22Rv1 (cell line): Measurements from ENCODE around the gene LRRD1.

Experiments used
- ZFX ChIP-seq: fragments of 450-650 bp; IDR thresholded peaks from 2 replicates; pipeline ENCODE4 v1.6.1; 2017; ENCODE audit warnings: antibody characterized with exemption, borderline replicate concordance
- TF ChIP-seq, protein P1 (sequence below): fragments of 450-650 bp; IDR thresholded peaks from 2 replicates; pipeline ENCODE4 v1.5.1; 2017; ENCODE audit warnings: mild to moderate bottlenecking

DNA sequence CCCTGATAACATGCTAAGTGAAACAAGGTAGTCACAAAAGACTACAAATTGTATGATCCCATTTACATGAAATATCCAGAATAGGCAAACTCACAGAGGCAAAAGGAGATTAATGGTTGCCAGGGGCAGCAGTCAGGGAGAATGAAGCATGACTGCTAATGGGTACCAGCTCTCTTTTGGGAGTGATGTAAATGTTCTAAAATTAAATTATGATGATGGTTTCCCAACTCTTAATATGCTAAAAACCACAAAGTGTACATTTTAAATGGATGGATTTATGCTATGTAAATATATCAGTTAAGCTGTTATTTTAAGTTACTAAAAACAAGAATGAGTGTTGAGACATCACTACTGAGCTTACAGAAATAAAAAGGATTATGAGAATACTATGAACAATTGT lies 57.3 kb downstream of the LRRD1 start:
- TF ChIP-seq, protein P1, sequence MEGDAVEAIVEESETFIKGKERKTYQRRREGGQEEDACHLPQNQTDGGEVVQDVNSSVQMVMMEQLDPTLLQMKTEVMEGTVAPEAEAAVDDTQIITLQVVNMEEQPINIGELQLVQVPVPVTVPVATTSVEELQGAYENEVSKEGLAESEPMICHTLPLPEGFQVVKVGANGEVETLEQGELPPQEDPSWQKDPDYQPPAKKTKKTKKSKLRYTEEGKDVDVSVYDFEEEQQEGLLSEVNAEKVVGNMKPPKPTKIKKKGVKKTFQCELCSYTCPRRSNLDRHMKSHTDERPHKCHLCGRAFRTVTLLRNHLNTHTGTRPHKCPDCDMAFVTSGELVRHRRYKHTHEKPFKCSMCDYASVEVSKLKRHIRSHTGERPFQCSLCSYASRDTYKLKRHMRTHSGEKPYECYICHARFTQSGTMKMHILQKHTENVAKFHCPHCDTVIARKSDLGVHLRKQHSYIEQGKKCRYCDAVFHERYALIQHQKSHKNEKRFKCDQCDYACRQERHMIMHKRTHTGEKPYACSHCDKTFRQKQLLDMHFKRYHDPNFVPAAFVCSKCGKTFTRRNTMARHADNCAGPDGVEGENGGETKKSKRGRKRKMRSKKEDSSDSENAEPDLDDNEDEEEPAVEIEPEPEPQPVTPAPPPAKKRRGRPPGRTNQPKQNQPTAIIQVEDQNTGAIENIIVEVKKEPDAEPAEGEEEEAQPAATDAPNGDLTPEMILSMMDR: no peak
- TF ChIP-seq ZFX: no peak
